Liver (tissue), 9 donors: Measurements from ENCODE around the gene SHROOM2. TPM values are rescaled to one million over a fixed set of nuclear protein-coding genes. Genes with fewer than 3 reads are reported as not detected.

Experiments used
- DNase-seq: peaks from one replicate; pipeline ENCODE4 v3.0.0-alpha.2; 2017; ENCODE audit warnings: low spot score
- H3K27ac ChIP-seq, 2 donors: one replicate each; pipeline ENCODE4 v1.7.0; 2013; ENCODE audit warnings: inconsistent platforms in 2 of 2, low read length in 2 of 2, control low read depth in 1 of 2, low read depth in 1 of 2, mild to moderate bottlenecking in 1 of 2
- H3K27me3 ChIP-seq, 4 donors: one replicate each; pipeline versions ENCODE4 v1.6.1 to v1.7.0; 2013; ENCODE audit warnings: low read length in 3 of 4, inconsistent platforms in 1 of 4, mild to moderate bottlenecking in 1 of 4, moderate library complexity in 1 of 4; ENCODE audit not compliant: control insufficient read depth in 4 of 4, insufficient read depth in 4 of 4
- H3K36me3 ChIP-seq, 4 donors: one replicate each; pipeline versions ENCODE4 v1.6.1 to v1.7.0; 2013; ENCODE audit warnings: low read length in 3 of 4, mild to moderate bottlenecking in 3 of 4, low read depth in 1 of 4, moderate library complexity in 1 of 4; ENCODE audit not compliant: control insufficient read depth in 4 of 4, insufficient read depth in 3 of 4
- H3K4me1 ChIP-seq, 4 donors: one replicate each; pipeline versions ENCODE4 v1.6.1 to v1.7.0; 2013; ENCODE audit warnings: low read length in 3 of 4, mild to moderate bottlenecking in 3 of 4, moderate library complexity in 1 of 4; ENCODE audit not compliant: control insufficient read depth in 4 of 4, insufficient read depth in 4 of 4
- H3K4me3 ChIP-seq, 3 donors: one replicate each; pipeline versions ENCODE4 v1.6.1 to v1.7.0; 2013; ENCODE audit warnings: low read length in 3 of 3, control low read depth in 1 of 3, low read depth in 1 of 3, mild to moderate bottlenecking in 1 of 3
- H3K9ac ChIP-seq, 2 donors: one replicate each; pipeline ENCODE4 v1.7.0; 2013; ENCODE audit warnings: low read length in 2 of 2, mild to moderate bottlenecking in 2 of 2, moderate library complexity in 2 of 2, control low read depth in 1 of 2, low read depth in 1 of 2
- H3K9me3 ChIP-seq, 4 donors: one replicate each; pipeline versions ENCODE4 v1.6.1 to v1.7.0; 2013; ENCODE audit warnings: low read length in 3 of 4; ENCODE audit not compliant: control insufficient read depth in 4 of 4
- CTCF ChIP-seq: fragments of 150-350 bp; IDR thresholded peaks from 2 replicates; pipeline ENCODE4 v1.5.1; 2017; ENCODE audit warnings: improper control_type of control experiment, low read depth, low read length; ENCODE audit not compliant: missing input control
- EGR1 ChIP-seq, 2 donors: IDR thresholded peaks; 2 replicates each; pipeline ENCODE4 v1.6.1; 2016 to 2018; ENCODE audit warnings: antibody characterized with exemption in 2 of 2, low read depth in 2 of 2
- FOXA2 ChIP-seq: IDR thresholded peaks from 2 replicates; pipeline ENCODE4 v1.6.1; 2016; ENCODE audit warnings: antibody characterized with exemption
- GABPA ChIP-seq, 2 donors: IDR thresholded peaks in 1 of 2; conservative IDR thresholded peaks in 1 of 2; 2 replicates each; pipeline ENCODE4 v1.6.1; 2016; ENCODE audit warnings: antibody characterized with exemption in 2 of 2, mild to moderate bottlenecking in 1 of 2, moderate library complexity in 1 of 2
- HNF4A ChIP-seq, 2 donors: conservative IDR thresholded peaks; 2 replicates each; pipeline ENCODE4 v1.6.1; 2016; ENCODE audit warnings: antibody characterized with exemption in 2 of 2, mild to moderate bottlenecking in 2 of 2
- HNF4G ChIP-seq: IDR thresholded peaks from 2 replicates; pipeline ENCODE4 v1.6.1; 2016; ENCODE audit warnings: antibody characterized with exemption
- JUND ChIP-seq, 2 donors: IDR thresholded peaks; 2 replicates each; pipeline ENCODE4 v1.6.1; 2016; ENCODE audit warnings: antibody characterized with exemption in 2 of 2
- MAX ChIP-seq: IDR thresholded peaks from 2 replicates; pipeline ENCODE4 v1.6.1; 2016; ENCODE audit warnings: antibody characterized with exemption
- NR2F2 ChIP-seq: IDR thresholded peaks from 2 replicates; pipeline ENCODE4 v1.6.1; 2016; ENCODE audit warnings: antibody characterized with exemption
- RAD21 ChIP-seq, 2 donors: IDR thresholded peaks; 2 replicates each; pipeline ENCODE4 v1.6.1; 2016; ENCODE audit warnings: antibody characterized with exemption in 2 of 2, mild to moderate bottlenecking in 2 of 2
- REST ChIP-seq: IDR thresholded peaks from 2 replicates; pipeline ENCODE4 v1.6.1; 2016; ENCODE audit warnings: antibody characterized with exemption, mild to moderate bottlenecking
- SP1 ChIP-seq: IDR thresholded peaks from 2 replicates; pipeline ENCODE4 v1.6.1; 2018; ENCODE audit warnings: antibody characterized with exemption, mild to moderate bottlenecking
- TAF1 ChIP-seq: conservative IDR thresholded peaks from 2 replicates; pipeline ENCODE4 v1.6.1; 2016; ENCODE audit warnings: antibody characterized with exemption, mild to moderate bottlenecking
- YY1 ChIP-seq: IDR thresholded peaks from 2 replicates; pipeline ENCODE4 v1.6.1; 2016; ENCODE audit warnings: antibody characterized with exemption, mild to moderate bottlenecking
- WGBS: extraction: QIAGEN DNeasy Blood & Tissue Kit; methylation state at CpG from one replicate; pipeline ENCODE4 v1.1.7; 2013; 5-methylcytosine and 5-hydroxymethylcytosine counted together
- polyA plus RNA-seq, 2 donors: library from polyadenylated mRNA; stranded (reverse) in 1 of 2; unstranded in 1 of 2; fragments of 200-250 nt in 1 of 2; fragments of >200 nt in 1 of 2; fragmentation: Nextera tagmentation in 1 of 2; extraction: Ambion mirVana in 1 of 2; gene quantifications; one replicate each; pipeline versions ENCODE4 v1.2.1 to v1.2.3, GENCODE V29; 2013 to 2015
- total RNA-seq, 2 donors: library from RNA; depleted of rRNA; stranded (reverse); fragments of >200 nt; gene quantifications; one replicate each; pipeline ENCODE4 v1.2.3, GENCODE V29; 2014
- donor health status: healthy.
- donor health status: healthy.
- donor health status: healthy.
- donor health status: healthy.
- donor health status: healthy.

Gene SHROOM2
- total and polyA plus RNA-seq, 4 donors, result 1.1 to 5.4 (median 3.6) TPM

DNA sequence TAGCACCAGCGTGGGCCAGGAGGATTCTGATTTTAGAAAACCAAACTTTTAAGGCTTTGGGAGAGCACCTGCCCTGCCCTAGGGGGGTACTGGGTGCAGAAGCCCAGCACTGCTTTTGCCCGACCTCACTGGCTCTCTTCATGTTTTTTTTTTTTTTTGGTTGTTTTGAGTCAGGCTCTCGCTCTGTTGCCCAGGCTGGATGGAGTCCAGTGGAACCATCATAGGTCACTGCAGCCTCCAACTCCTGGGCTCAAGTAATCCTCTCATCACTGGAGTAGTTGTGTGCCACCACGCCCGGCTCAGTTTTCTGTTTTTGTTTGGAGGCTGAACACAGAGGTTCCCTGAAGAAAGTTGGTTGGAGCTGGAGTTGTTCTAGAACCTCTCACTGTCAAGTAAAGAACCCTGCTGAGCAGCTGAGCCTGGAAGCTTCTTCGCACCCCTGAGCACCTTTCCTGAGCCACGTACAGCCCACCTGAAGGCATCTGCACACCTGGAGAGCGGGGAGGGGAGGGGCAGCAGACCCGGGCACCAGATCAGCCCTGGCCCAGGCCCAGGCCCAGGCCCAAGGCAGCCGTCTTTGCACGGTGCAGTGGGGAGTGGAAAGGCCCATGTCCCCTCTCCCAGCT is 49.5 kb downstream of the SHROOM2 start:
- no peak overlapping the region for H3K4me3 ChIP-seq
- 84% methylated on average over 11 of the region's 11 CpGs for WGBS

GRCh38 chrX:9842541-9842940 is 56.3 kb downstream of the SHROOM2 start:
- 70% methylated on average over 6 of the region's 6 CpGs for WGBS
- no peak for DNase-seq
- TF ChIP-seq FOXA2 (no peak), TAF1 (no peak), RAD21 (IDR thresholded peaks at IDR 0.05) (no peak), HNF4A (conservative IDR thresholded peaks at IDR 0.05) (no peak), JUND (IDR thresholded peaks at IDR 0.05) (no peak), MAX (no peak), GABPA (IDR thresholded peaks at IDR 0.05 in 1 of 2, conservative IDR thresholded peaks at IDR 0.05 in 1 of 2) (no peak), REST (no peak), NR2F2 (no peak)

More for the DNA sequence above, 49.5 kb downstream of the SHROOM2 start:
- peaks cover 0 to 1% (median 0%) of the 10 kb centered on the region in 4 donors for H3K4me1 ChIP-seq
- no peak overlapping the region for H3K27ac ChIP-seq
- no peak for DNase-seq
- no peaks in the 10 kb centered on the region for H3K36me3 ChIP-seq
- TF ChIP-seq YY1, result no peak
- TF ChIP-seq EGR1 (IDR thresholded peaks at IDR 0.05; ENCODE audit: low read depth in 2 of 2), result no peak
- no peak for TF ChIP-seq SP1
- TF ChIP-seq JUND (IDR thresholded peaks at IDR 0.05), result no peak
- TF ChIP-seq TAF1, result no peak
- no peak for TF ChIP-seq CTCF
- TF ChIP-seq HNF4A (conservative IDR thresholded peaks at IDR 0.05), result no peak
- no peak for TF ChIP-seq RAD21 (IDR thresholded peaks at IDR 0.05)
- no peak for TF ChIP-seq HNF4G
- TF ChIP-seq REST, result no peak
- no peaks in the 10 kb centered on the region for H3K27me3 ChIP-seq
- H3K9me3 ChIP-seq, result peaks cover 0 to 2% (median 0%) of the 10 kb centered on the region in 4 donors
- no peak overlapping the region for H3K9ac ChIP-seq

More at GRCh38 chrX:9842541-9842940, 56.3 kb downstream of the SHROOM2 start:
- Histone ChIP-seq H3K4me3 (no peak overlapping the region), H3K36me3 (no peaks in the 10 kb centered on the region), H3K27ac (no peak overlapping the region), H3K9ac (no peak overlapping the region), H3K4me1 (peaks cover 0 to 2% (median under 1%) of the 10 kb centered on the region in 4 donors), H3K27me3 (no peaks in the 10 kb centered on the region), H3K9me3 (no peaks in the 10 kb centered on the region)
